ENCODE results near the gene CREB3L1. TPM values are rescaled to one million over a fixed set of nuclear protein-coding genes. Genes with fewer than 3 reads are reported as not detected.
A peak's percentile ranks its signal among the peaks of the same experiment; 100 is the strongest.

The CREB3L1 gene
- polyA plus RNA-seq, 1 experiment: 39.4 TPM

DNA sequence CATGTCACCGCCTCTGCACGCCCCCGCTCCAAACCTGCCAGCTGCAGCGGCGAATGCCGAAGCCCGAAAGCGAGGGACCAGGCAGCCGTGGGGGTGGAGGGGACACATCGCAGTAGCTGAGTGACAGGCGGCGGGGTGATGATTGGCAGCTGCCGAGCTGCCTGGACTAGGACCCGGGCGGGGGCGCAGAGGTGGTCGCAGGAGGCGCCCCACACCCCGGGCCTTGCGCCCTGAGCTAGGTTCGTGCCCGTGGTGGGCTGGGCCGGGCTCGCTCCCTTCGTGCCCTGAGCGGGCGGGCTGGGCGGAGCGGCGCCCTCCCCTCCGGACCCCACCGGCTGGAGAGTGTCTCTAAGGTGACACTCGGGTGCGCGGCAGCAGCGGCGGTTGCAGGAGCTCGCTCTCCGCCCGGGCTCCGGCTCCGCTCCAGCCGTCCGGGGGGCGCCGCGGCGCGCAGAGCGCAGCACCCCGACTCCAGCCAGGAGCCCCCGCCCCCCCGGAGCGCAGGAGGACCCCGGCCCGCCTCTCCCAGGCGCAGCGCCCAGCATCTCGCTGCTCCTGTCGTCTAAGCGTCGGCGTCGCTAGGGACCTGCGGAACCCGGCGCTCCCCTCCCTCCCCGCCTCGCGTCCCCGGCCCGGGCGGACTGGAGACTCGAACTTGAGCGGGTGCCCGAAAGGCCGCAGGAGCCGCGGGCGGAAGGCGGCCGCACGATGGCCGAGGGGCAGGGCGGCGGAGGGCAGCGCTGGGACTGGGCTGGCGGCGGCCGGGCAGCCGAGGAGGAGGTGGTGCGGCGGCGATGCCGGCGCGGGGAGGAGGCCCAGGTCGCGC lies 55.3 kb downstream of the CREB3L1 start:
- CTCF ChIA-PET: interaction anchor here (0.6 to 3.2 kb wide), 3 partner anchors 10 to 93 kb away, joined by 3 to 15 read pairs (median 3); no protein-coding TSS in a partner anchor
- Histone ChIP-seq H3K4me3 (ENCODE audit: low read depth, low read length) (peak overlapping the region; percentile 27), H3K36me3 (ENCODE audit: control insufficient read depth, insufficient read depth, low read length) (no peaks in the 10 kb centered on the region), H3K27me3 (ENCODE audit: control insufficient read depth, insufficient read depth, low read length) (peaks cover 22% of the 10 kb centered on the region)
- DNase-seq (ENCODE audit: low read depth): no peak
- POLR2A ChIA-PET: no interaction called here
- TF ChIP-seq, protein P1, sequence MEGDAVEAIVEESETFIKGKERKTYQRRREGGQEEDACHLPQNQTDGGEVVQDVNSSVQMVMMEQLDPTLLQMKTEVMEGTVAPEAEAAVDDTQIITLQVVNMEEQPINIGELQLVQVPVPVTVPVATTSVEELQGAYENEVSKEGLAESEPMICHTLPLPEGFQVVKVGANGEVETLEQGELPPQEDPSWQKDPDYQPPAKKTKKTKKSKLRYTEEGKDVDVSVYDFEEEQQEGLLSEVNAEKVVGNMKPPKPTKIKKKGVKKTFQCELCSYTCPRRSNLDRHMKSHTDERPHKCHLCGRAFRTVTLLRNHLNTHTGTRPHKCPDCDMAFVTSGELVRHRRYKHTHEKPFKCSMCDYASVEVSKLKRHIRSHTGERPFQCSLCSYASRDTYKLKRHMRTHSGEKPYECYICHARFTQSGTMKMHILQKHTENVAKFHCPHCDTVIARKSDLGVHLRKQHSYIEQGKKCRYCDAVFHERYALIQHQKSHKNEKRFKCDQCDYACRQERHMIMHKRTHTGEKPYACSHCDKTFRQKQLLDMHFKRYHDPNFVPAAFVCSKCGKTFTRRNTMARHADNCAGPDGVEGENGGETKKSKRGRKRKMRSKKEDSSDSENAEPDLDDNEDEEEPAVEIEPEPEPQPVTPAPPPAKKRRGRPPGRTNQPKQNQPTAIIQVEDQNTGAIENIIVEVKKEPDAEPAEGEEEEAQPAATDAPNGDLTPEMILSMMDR (IDR thresholded peaks at IDR 0.05; ENCODE audit: insufficient read depth, low read depth, low read length): no peak

DNA sequence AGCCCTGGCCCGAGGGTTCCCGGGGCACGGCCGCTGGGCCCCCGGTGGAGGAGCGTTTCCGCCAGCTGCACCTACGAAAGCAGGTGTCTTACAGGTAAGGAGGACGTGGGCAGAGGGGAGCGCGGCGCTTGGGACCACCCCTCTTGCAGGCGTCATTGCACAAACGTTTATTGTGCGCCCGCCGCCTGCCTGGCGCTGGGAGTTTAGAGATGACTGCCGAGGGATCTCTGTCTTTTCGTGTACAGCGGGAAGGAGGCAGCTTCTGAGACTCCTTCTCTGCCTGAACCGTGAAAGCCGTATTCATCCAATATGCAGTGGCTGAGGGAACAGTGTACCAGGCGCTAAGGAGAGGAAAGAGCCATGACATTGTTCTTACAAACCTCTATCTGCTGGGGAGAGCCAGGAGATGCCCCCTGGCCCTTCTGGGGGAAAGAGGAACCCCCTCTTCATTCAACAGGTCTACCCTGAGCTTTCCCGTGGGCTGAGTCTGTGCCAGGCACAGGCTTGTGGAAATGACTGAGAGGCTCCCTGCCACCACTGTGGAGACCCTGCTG lies 56.0 kb downstream of the CREB3L1 start:
- CTCF ChIA-PET: interaction anchor here (0.6 to 1.0 kb wide), 4 partner anchors 14 to 83 kb away, joined by 3 read pairs; partner anchors contain the start of gene DGKZ
- H3K27me3 ChIP-seq (ENCODE audit: control insufficient read depth, insufficient read depth, low read length): peaks cover 22% of the 10 kb centered on the region
- no peak overlapping the region for H3K4me3 ChIP-seq (ENCODE audit: low read depth, low read length)
- POLR2A ChIA-PET: no interaction called here
- TF ChIP-seq, protein P1 (IDR thresholded peaks at IDR 0.05; ENCODE audit: insufficient read depth, low read depth, low read length): no peak
- no peaks in the 10 kb centered on the region for H3K36me3 ChIP-seq (ENCODE audit: control insufficient read depth, insufficient read depth, low read length)
- DNase-seq (ENCODE audit: low read depth): no peak

DNA sequence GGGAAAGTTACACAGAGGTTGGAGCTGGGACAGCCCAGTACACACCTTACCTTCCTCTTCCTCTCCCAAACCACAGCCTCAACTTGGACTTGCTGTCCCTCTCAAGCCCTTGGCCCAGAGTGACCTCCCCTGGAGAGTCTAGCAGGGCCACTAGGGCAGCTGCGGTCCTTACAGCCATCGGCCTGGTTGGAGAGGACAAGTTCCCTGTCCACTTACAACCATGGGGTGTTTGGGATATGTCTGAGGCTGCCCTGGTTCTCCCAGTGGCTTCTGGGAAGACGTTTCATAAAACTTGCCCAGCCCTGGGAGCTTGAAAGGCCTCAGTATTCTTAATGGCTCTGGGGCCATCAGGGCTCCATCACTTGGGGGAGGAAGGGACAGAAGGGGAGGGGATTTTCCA lies 56.7 kb downstream of the CREB3L1 start:
- ChIA-PET POLR2A (no interaction called here), CTCF (interaction anchor here (0.8 to 1.0 kb wide), 4 partner anchors 11 to 21 kb away, joined by 3 read pairs; partner anchors contain the start of gene DGKZ)
- Histone ChIP-seq H3K36me3 (ENCODE audit: control insufficient read depth, insufficient read depth, low read length) (no peaks in the 10 kb centered on the region), H3K4me3 (ENCODE audit: low read depth, low read length) (no peak overlapping the region), H3K27me3 (ENCODE audit: control insufficient read depth, insufficient read depth, low read length) (peaks cover 22% of the 10 kb centered on the region)
- DNase-seq (ENCODE audit: low read depth): no peak
- TF ChIP-seq, protein P1 (IDR thresholded peaks at IDR 0.05; ENCODE audit: insufficient read depth, low read depth, low read length): no peak

DNA sequence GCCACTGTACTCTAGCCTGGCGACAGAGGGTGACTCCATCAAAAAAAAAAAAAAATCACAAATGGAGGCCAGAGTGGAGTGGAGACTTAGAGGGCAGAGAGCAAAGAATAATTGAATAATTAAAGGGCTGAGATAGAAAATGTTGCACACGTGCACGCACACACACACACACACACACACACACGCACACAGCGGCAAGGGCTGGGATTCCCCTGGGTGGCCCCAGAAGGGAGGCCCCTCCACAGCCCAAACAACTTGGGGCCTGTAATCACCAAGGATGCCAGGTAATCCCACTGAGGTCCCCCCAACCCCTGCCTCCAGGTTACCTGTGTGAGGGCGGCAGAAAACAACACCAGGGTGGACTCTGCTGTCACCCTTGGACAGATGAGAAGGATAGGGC lies 57.8 kb downstream of the CREB3L1 start:
- CTCF ChIA-PET: interaction anchor here (0.9 to 1.3 kb wide), 3 partner anchors 12 to 96 kb away, joined by 3 read pairs; no protein-coding TSS in a partner anchor
- H3K4me3 ChIP-seq (ENCODE audit: low read depth, low read length): no peak overlapping the region
- POLR2A ChIA-PET: no interaction called here
- TF ChIP-seq, protein P1 (IDR thresholded peaks at IDR 0.05; ENCODE audit: insufficient read depth, low read depth, low read length): no peak
- no peak for DNase-seq (ENCODE audit: low read depth)
- H3K27me3 ChIP-seq (ENCODE audit: control insufficient read depth, insufficient read depth, low read length): peaks cover 22% of the 10 kb centered on the region
- no peaks in the 10 kb centered on the region for H3K36me3 ChIP-seq (ENCODE audit: control insufficient read depth, insufficient read depth, low read length)

DNA sequence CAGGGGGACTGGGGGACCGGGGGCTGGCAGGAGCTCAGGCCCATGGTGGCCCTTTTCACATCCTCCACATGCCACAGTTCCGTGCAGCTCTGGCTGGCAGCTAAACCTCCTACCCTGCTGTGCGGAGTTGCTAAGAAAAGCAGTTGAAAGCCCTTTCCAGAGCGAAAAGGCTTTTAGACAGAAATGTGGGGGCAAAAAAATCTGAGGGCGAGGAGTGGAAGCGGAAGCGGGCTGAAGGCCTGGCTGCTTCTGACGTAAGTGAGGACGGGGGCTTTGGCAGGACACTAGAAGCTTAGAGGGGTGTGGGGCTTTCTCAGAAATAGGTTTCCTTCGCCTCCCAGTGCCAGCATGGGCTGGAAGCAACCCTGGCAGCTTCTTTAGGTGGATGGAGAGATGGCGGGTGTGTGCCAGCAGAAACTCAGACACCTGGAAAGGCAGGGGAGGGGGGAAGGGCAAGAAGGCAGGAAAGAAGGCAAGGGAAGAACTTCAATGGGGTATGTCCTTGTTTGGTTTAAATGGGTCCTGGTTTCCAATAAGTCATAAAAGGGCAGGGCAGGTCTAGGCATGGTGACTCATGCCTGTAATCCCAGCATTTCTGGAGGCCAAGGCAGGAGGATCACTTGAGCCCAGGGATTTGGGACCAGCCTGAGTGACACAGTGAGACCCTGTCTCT lies 58.6 kb downstream of the CREB3L1 start:
- CTCF ChIA-PET: interaction anchor here (1.0 to 1.3 kb wide), 2 partner anchors 32 to 97 kb away, joined by 3 read pairs; no protein-coding TSS in a partner anchor

More for the DNA sequence above, 58.6 kb downstream of the CREB3L1 start:
- TF ChIP-seq, protein P1 (IDR thresholded peaks at IDR 0.05; ENCODE audit: insufficient read depth, low read depth, low read length): no peak
- Histone ChIP-seq H3K27me3 (ENCODE audit: control insufficient read depth, insufficient read depth, low read length) (peaks cover 19% of the 10 kb centered on the region), H3K4me3 (ENCODE audit: low read depth, low read length) (no peak overlapping the region), H3K36me3 (ENCODE audit: control insufficient read depth, insufficient read depth, low read length) (no peaks in the 10 kb centered on the region)
- POLR2A ChIA-PET: no interaction called here
- no peak for DNase-seq (ENCODE audit: low read depth)
